HEK293 (cell line): ENCODE results near the gene SDCBP2.

Source experiments
- CTCF ChIP-seq: fragments of 450-650 bp; formaldehyde crosslinking; IDR thresholded peaks from 2 replicates; pipeline ENCODE4 v1.5.1; 2016; ENCODE audit warnings: missing biosample characterization, missing genetic modification characterization
- ZBTB1 ChIP-seq: fragments of 450-650 bp; formaldehyde crosslinking; IDR thresholded peaks from 2 replicates; pipeline ENCODE4 v1.5.1; 2016; ENCODE audit warnings: missing biosample characterization, missing genetic modification characterization

GRCh38 chr20:1323830-1324597, 4.9 kb downstream of the SDCBP2 start:
- TF ChIP-seq ZBTB1 (tag by site-specific recombination) (no peak), CTCF (tag by site-specific recombination) (no peak)
